GM19468 (cell line): Measurements from ENCODE around the gene SAG.

Source experiments
- ATAC-seq: cut with Tn5 transposase; IDR thresholded peaks from one replicate; pipeline ENCODE4 v1.9.1; 2021; ENCODE audit warnings: mild to moderate bottlenecking, moderate library complexity, moderate number of reproducible peaks; ENCODE audit not compliant: unreplicated experiment; ENCODE audit errors: extremely low read depth

SAG gene

GRCh38 chr2:233353101-233353768 lies 45.6 kb downstream of the SAG start:
- no peak for ATAC-seq

DNA sequence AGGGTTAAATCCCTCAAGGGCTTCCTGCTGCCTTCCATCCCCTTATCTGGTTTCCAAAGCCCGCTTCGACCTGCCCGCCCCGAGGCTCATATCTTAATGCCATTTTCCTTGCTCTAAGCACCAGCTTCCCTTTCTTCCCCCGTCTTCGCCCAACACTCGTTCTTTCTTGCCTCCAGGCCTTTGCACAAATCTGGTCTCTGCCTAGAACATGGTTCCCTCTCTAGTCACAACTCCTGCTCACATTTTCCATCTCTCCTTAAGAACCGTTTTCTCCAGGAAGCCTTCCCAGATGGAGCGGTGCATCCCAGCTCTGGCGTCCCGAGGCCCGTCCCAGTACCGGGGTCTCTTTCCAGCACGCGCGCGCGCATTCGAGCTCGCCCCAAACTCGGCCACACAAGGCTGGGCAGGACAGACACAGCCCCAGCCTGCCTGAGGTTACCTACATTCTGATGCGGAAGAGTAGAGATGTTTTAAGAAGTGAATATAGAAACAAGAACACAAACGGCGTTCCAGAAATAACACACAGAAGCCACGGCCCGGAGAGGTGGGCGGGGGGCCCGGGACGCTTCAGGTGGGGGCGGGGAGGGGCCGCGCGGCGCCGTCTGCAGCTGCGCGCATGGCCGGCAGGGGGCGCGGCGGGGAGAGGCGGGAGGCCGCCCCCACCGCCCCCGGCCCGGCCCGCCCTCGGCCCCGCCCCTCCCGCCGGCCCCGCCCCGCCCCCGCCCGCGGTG lies 46.3 kb downstream of the SAG start, which contains the start of gene DGKD:
DGKD (plus strand) TSS at position 726 of the 731 bp plus-strand sequence. CDS start 25 bp downstream, outside the sequence.
- no peak for ATAC-seq

GRCh38 chr2:233354500-233354924 lies 46.9 kb downstream of the SAG start:
- ATAC-seq = no peak

- no peak for ATAC-seq
Measured at GRCh38 chr2:233354971-233355574, 47.5 kb downstream of the SAG start.

- no peak for ATAC-seq
Measured at GRCh38 chr2:233355916-233356315, 48.3 kb downstream of the SAG start.

DNA sequence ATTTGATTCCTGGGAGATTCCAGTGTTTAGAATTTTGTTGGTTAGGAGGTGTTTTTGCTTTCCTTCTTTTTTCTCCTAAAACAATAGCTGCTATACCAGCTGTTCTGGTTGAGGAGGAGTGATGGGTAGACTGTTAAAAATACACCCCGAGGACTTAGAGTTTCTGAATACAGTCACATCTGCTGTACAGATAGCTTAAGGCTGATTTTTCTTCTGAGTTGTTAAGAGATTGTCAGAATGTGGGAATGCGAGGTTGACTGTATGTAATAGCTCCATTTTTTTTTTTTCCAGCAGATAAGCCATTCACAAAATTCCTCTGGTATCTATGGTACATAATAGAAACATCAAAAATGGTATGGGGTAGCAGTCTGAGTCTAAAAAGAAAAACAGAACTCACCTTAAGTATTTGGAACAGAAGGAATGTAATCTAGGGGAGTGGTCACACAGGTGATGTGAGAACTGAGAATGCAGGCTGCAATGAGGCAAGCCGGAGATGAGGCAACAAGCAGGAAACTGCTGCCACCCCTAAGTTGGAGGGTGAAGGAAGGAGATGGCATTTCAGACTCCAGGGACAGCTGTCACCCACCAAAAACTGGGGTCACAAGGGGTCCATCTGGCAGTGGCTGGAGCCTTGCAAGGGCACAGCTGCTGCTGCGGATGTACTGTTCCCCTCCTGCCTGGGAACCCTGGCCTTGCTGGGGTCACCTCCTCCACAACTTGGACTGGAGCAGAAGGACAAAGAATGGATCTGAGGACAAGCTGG lies 49.1 kb downstream of the SAG start:
- no peak for ATAC-seq

GRCh38 chr2:233358335-233358734 lies 50.7 kb downstream of the SAG start:
- no peak for ATAC-seq

DNA sequence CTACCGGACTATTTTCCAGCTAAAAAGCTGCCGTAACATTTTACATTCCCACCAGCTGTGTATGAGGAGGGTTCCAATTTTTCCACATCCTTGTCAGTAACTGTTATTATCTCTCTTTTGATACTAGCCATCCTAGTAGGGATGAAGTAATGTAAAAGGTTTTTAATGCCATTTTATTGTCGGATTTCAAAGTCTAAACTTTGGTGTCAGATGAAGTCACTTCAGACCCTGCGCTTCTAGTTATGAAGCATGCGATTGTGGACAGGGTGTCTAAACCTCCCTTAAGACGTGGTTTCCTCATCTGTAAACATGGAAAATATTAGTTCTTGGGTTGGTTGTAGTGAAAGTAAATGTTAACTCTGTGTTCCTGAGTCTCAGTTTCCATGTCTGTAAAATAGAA lies 51.3 kb downstream of the SAG start:
- no peak for ATAC-seq

DNA sequence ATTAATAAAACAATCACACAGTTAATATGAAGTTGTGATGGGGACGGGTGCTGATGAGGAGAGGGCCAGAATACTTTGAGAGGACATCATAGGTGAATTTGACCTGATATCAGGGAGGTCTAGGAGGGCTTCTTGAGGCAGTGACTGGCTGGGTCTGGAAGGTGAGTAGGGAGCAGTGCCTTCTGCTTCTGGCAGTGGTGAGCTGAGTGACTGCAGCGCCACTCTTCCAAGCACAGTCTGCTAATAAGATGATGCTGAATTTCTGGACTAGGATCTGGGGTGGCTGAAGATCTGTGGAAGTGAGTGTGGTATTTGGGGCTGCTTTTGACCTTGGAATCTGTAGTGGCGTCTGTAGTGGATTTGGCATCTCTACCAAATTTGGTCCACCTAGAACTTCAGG lies 52.2 kb downstream of the SAG start:
- ATAC-seq = no peak

DNA sequence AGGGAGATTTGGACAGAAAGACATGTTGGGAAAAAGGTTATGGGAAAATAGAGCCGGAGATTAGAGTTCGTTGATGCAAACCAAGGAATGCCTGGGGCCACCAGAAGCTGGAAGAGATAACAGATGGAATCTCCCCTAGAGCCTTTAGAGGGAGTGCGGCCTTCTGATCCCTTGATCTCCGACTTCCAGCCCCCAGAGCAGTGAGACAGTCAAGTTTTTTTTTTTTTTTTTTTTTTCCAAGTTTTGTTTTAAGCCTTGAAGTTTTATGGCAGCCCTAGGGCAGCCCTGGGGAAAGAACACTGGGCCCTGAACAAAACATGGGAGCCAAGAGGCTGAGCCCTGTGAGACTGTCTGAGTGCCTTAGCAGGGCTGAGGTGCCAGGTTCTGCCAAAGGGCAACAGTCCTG lies 53.2 kb downstream of the SAG start:
- ATAC-seq = no peak

GRCh38 chr2:233361297-233361696 lies 53.7 kb downstream of the SAG start:
- no peak for ATAC-seq

- ATAC-seq = no peak
Measured at GRCh38 chr2:233362742-233363141, 55.1 kb downstream of the SAG start.

GRCh38 chr2:233363744-233364235 lies 56.2 kb downstream of the SAG start:
- ATAC-seq = no peak

- ATAC-seq = no peak
Measured at GRCh38 chr2:233365861-233366520, 58.4 kb downstream of the SAG start.

GRCh38 chr2:233367586-233367985 lies 60.0 kb downstream of the SAG start:
- ATAC-seq = no peak

DNA sequence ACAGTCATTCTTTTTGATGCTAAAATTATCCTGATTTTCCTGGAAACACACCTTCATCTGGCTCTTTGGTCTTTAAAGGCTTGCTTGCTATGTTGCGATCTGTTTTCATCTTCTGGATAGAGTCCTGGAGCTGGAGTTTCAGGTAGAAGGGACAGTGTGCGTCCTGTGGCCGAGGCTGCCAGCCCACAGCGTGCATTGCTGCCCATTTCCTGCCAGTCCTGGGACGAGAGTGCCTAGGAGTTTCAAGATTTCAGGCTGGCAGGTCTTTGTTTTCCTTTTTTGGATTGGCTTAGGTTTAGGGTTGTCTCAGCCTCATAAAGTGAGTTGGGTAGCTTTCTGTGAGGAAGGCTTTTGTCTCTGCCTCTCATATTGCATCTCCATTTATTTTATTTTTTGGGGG lies 61.1 kb downstream of the SAG start:
- ATAC-seq = no peak

DNA sequence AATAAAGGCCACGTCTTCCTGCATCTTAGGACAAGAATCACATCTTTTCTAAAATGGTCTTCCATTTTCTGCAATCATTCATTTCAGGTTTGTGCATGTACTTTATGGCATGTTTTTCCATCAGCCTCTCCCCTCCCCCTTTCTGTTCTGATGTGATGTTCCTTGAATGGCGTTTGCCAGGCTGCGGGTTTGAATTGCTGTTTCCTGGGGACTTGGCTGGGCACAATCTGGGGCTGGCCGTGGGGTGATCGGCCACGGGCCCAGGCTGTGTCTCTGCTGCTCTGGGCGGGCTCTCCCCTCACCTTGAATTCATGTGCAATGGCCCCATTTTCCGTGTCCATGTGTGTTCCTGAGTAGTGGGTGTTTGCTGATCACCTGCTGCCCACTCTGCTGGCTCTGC lies 61.8 kb downstream of the SAG start:
- no peak for ATAC-seq

DNA sequence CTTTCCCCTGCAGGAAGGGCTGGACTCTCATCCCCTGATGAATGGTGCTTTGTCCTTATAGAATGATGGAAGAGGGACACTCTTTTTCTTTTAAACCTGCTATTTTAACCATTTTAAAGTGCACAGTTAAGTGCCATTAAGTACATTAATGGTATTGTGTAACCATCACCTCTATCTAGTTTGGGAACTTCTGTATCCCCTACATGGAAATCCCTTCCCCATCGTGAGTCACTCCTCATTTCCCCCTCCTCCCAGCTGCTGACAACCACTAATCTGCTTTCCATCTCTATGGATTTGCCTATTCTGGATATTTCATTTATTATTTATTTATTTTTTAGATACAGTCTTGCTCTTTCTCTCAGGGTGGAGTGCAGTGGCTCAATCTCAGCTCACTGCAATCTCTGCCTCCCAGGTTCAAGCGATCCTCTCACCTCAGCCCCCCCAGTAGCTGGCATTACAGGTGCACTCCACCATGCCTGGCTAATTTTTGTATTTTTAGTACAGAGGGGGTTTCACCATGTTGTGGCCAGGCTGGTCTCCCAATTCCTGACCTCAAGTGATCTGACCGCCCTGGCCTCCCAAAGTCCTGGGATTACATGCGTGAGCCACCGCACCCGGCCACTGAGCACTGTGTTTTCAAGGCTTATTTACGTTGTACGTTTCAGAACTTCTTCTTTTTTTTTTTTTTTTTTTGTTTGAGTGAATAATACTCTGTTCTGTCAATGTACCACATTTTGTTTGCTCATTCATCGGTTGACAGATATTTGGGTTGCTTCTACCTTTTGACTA lies 62.5 kb downstream of the SAG start:
- ATAC-seq = no peak

DNA sequence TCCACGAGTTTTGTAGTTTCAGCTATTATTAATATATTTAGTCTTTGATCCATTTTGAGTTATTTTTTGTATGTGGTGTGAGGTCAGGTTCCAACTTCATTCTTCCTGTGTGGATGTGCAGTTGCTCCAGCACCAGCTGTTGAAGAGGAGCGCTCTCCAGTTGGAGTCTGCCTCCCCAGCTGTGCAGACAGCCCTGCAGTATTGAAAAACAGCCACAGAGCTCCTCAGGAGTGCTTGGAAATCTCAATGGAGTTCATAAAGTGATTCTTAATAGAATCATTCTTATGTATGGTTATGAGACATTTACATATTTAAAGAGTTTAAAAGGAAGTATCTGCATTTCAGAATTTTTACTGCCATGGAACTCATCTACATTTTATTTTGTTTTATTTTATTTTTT lies 64.0 kb downstream of the SAG start:
- no peak for ATAC-seq
